HepG2 (cell line): Measurements from ENCODE around the gene ACTN4. TPM values are rescaled to one million over a fixed set of nuclear protein-coding genes. Genes with fewer than 3 reads are reported as not detected.

Source experiments
- KMT2A ChIP-seq: sonication (generic); formaldehyde crosslinking; IDR thresholded peaks from 2 replicates; pipeline ENCODE4 v1.4.0; 2020; ENCODE audit warnings: missing genetic modification reagents
- PAXIP1 ChIP-seq: sonication (generic); formaldehyde crosslinking; conservative IDR thresholded peaks from 2 replicates; pipeline ENCODE4 v1.4.0; 2020; ENCODE audit warnings: mild to moderate bottlenecking, missing genetic modification reagents, moderate library complexity
- TP53 ChIP-seq: sonication (generic); formaldehyde crosslinking; conservative IDR thresholded peaks from 2 replicates; pipeline ENCODE4 v1.4.0; 2020; ENCODE audit warnings: missing genetic modification reagents
- ZNF646 ChIP-seq: sonication (generic); formaldehyde crosslinking; IDR thresholded peaks from 2 replicates; pipeline ENCODE4 v1.9.0; 2021; ENCODE audit warnings: mild to moderate bottlenecking, missing genetic modification reagents
- ZNF772 ChIP-seq: sonication (generic); formaldehyde crosslinking; IDR thresholded peaks from 2 replicates; pipeline ENCODE4 v1.5.0; 2020; ENCODE audit warnings: mild to moderate bottlenecking, missing genetic modification reagents
- polyA plus RNA-seq, 8 experiments: library from polyadenylated mRNA; depleted of rRNA in 3 of 8; stranded (reverse) in 7 of 8; unstranded in 1 of 8; fragments of >200 nt; fragmentation: Illumina TruSeq in 4 of 8; extraction: Trizol in 4 of 8; gene quantifications; 2 replicates each; pipeline versions ENCODE4 v1.2.1 to v1.2.3, GENCODE V29; 2011 to 2016; ENCODE audit warnings: low read depth in 4 of 8, missing spikeins in 1 of 8, mixed read lengths in 1 of 8; ENCODE audit not compliant: insufficient read depth in 1 of 8
- total RNA-seq, 5 experiments: library from RNA; depleted of rRNA; stranded (reverse); fragments of >200 nt; fragmentation: Illumina TruSeq; extraction: Trizol; gene quantifications; 2 replicates each; pipeline ENCODE4 v1.2.3, GENCODE V29; 2016; ENCODE audit warnings: low read depth in 1 of 5

Gene ACTN4
- total and polyA plus RNA-seq, 2 of the 13 experiments (the other 11 are each of a cell fraction or from before 2014, with no cell fraction given) = 171 to 192 TPM

- TF ChIP-seq PAXIP1 (CRISPR knock-in tag) (peak; percentile 96), KMT2A (no peak), ZNF772 (CRISPR knock-in tag) (0 out of 2 replicates have a peak, but pooled peaks have one; percentile 55), ZNF646 (CRISPR knock-in tag) (peak; percentile 71; the same call in 1 of the 2 replicates), TP53 (CRISPR knock-in tag) (no peak; the same call in 1 of the 2 replicates)
- TF ChIP-seq, all 625 proteins: peak for 195
Observed at GRCh38 chr19:38759590-38760003, 112.1 kb downstream of the ACTN4 start (continued).
